ENCODE data around the gene PIM1.

The PIM1 gene

GRCh38 chr6:37169496-37170272, at the start of gene PIM1:
PIM1 (plus strand) TSS chr6:37170152; CDS start chr6:37170576, 424 bp downstream.
- no peak for TF ChIP-seq CTCF (IDR thresholded peaks at IDR 0.05; ENCODE audit: low read depth, low read length, missing control alignments)
- DNase-seq (ENCODE audit: extremely low read depth, low read depth): peak; percentile 70
- H3K4me3 ChIP-seq (replicated peaks; ENCODE audit: low read depth, low read length): peak within 1 kb of the TSS; percentile 80

GRCh38 chr6:37121556-37121955, 48.4 kb upstream of the PIM1 start:
- no peak for TF ChIP-seq CTCF (IDR thresholded peaks at IDR 0.05; ENCODE audit: low read depth, low read length, missing control alignments)
- no peak overlapping the region for H3K4me3 ChIP-seq (replicated peaks; ENCODE audit: low read depth, low read length)
- no peak for DNase-seq (ENCODE audit: extremely low read depth, low read depth)

GRCh38 chr6:37122861-37123260, 47.1 kb upstream of the PIM1 start:
- H3K4me3 ChIP-seq (replicated peaks; ENCODE audit: low read depth, low read length): no peak overlapping the region
- TF ChIP-seq CTCF (IDR thresholded peaks at IDR 0.05; ENCODE audit: low read depth, low read length, missing control alignments): no peak

GRCh38 chr6:37123957-37124729, 45.8 kb upstream of the PIM1 start:
- DNase-seq (ENCODE audit: extremely low read depth, low read depth): no peak
- H3K4me3 ChIP-seq (replicated peaks; ENCODE audit: low read depth, low read length): no peak overlapping the region
- TF ChIP-seq CTCF (IDR thresholded peaks at IDR 0.05; ENCODE audit: low read depth, low read length, missing control alignments): no peak

More at GRCh38 chr6:37122861-37123260, 47.1 kb upstream of the PIM1 start:
- no peak for DNase-seq (ENCODE audit: extremely low read depth, low read depth)

- no peak for TF ChIP-seq CTCF (IDR thresholded peaks at IDR 0.05; ENCODE audit: low read depth, low read length, missing control alignments)
- no peak overlapping the region for H3K4me3 ChIP-seq (replicated peaks; ENCODE audit: low read depth, low read length)
- no peak for DNase-seq (ENCODE audit: extremely low read depth, low read depth)
Observed at GRCh38 chr6:37125774-37126492, 44.0 kb upstream of the PIM1 start.

GRCh38 chr6:37126493-37126958, 43.4 kb upstream of the PIM1 start:
- no peak for TF ChIP-seq CTCF (IDR thresholded peaks at IDR 0.05; ENCODE audit: low read depth, low read length, missing control alignments)
- H3K4me3 ChIP-seq (replicated peaks; ENCODE audit: low read depth, low read length): no peak overlapping the region
- DNase-seq (ENCODE audit: extremely low read depth, low read depth): no peak

Measured in HFF-Myc (cell line).